Choroid plexus epithelial cell (primary cell): ENCODE results near the gene GPAM.
"Not testable (repeated sequence)": the region's sequence is repeated elsewhere in the genome, so short reads cannot be mapped to it uniquely, and the experiment has no call there.

ENCODE experiments used
- DNase-seq: peaks from one replicate; pipeline ENCODE4 v3.0.0-alpha.2; 2010; ENCODE audit warnings: low read depth
- H3K4me3 ChIP-seq: 2 replicates; pipeline ENCODE4 v1.5.1; 2011; ENCODE audit warnings: low read depth, mild to moderate bottlenecking, control low read depth, low read length, moderate library complexity
- TF ChIP-seq, protein P1 (sequence below): conservative IDR thresholded peaks from 2 replicates; pipeline ENCODE4 v1.5.1; 2011; ENCODE audit warnings: low read depth, mild to moderate bottlenecking, control low read depth, inconsistent platforms, low read length, moderate library complexity

The GPAM gene, protein sequence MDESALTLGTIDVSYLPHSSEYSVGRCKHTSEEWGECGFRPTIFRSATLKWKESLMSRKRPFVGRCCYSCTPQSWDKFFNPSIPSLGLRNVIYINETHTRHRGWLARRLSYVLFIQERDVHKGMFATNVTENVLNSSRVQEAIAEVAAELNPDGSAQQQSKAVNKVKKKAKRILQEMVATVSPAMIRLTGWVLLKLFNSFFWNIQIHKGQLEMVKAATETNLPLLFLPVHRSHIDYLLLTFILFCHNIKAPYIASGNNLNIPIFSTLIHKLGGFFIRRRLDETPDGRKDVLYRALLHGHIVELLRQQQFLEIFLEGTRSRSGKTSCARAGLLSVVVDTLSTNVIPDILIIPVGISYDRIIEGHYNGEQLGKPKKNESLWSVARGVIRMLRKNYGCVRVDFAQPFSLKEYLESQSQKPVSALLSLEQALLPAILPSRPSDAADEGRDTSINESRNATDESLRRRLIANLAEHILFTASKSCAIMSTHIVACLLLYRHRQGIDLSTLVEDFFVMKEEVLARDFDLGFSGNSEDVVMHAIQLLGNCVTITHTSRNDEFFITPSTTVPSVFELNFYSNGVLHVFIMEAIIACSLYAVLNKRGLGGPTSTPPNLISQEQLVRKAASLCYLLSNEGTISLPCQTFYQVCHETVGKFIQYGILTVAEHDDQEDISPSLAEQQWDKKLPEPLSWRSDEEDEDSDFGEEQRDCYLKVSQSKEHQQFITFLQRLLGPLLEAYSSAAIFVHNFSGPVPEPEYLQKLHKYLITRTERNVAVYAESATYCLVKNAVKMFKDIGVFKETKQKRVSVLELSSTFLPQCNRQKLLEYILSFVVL

GRCh38 chr10:112183329-112184051 lies at the start of gene GPAM:
Gene GPAM (minus strand): TSS chr10:112183765. CDS start chr10:112181784, 1,981 bp downstream.
- peak; percentile 93 for DNase-seq
- TF ChIP-seq, protein P1, sequence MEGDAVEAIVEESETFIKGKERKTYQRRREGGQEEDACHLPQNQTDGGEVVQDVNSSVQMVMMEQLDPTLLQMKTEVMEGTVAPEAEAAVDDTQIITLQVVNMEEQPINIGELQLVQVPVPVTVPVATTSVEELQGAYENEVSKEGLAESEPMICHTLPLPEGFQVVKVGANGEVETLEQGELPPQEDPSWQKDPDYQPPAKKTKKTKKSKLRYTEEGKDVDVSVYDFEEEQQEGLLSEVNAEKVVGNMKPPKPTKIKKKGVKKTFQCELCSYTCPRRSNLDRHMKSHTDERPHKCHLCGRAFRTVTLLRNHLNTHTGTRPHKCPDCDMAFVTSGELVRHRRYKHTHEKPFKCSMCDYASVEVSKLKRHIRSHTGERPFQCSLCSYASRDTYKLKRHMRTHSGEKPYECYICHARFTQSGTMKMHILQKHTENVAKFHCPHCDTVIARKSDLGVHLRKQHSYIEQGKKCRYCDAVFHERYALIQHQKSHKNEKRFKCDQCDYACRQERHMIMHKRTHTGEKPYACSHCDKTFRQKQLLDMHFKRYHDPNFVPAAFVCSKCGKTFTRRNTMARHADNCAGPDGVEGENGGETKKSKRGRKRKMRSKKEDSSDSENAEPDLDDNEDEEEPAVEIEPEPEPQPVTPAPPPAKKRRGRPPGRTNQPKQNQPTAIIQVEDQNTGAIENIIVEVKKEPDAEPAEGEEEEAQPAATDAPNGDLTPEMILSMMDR: no peak
- H3K4me3 ChIP-seq: peak within 1 kb of the TSS; percentile 82

DNA sequence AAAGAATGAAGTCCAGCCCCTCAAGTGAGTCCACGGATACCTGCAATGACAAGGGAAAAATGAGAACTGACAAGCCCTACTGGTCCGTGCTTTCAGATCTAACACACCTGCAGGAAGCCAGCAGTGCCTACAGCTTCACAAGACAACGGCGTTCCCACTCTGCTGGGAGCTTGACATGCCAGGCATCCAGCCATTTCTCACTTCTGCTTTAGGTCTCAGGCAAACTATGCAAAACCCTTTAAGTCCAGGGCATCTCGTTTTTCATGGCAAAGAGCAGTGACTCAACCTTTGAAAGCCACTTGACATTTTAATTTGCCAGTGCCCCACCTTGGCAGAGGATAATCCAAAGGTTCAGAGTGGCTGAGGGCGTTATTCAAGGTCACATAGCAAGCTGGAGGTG lies 49.1 kb upstream of the GPAM start:
- TF ChIP-seq, protein P1: no peak
- DNase-seq: no peak
- H3K4me3 ChIP-seq: no peak overlapping the region

DNA sequence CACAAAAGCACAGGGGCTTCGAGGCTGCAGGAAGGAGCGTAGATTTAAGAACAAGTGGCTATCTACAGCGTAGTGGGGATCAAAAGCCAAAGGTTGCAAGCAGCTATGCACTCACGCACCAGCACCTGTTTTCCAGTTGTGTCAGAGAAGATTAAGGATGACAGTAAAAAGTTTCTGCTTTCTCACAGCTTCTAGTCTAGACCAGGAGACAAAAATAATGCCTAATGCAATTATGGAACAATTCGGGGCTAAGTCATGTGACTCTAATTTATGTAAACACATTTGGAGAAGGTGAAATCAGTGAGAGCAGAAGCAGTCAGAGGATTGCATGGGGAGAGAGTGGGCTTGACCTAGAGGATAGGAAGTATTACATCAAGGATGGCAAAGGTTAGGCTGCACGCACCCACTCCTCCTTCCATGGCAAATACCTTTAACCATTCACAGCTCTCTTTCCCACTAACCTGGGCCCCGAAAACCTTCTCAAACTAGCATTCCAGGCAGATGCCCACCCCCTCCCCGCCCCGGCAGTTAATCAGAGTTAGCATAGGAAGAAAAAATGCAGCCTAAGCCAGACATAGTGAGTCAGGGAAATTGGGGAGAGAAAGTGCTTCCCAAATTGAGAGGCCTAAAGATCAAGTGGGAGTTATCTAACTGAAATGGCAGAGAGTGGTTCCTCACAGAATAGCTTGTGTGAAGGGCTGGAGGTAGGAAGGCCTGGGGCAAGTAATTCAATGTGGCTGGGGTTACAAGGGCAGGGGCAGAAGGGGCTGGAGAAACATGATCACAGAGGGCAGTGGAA lies 48.2 kb upstream of the GPAM start:
- DNase-seq: no peak
- TF ChIP-seq, protein P1: no peak
- no peak overlapping the region for H3K4me3 ChIP-seq

DNA sequence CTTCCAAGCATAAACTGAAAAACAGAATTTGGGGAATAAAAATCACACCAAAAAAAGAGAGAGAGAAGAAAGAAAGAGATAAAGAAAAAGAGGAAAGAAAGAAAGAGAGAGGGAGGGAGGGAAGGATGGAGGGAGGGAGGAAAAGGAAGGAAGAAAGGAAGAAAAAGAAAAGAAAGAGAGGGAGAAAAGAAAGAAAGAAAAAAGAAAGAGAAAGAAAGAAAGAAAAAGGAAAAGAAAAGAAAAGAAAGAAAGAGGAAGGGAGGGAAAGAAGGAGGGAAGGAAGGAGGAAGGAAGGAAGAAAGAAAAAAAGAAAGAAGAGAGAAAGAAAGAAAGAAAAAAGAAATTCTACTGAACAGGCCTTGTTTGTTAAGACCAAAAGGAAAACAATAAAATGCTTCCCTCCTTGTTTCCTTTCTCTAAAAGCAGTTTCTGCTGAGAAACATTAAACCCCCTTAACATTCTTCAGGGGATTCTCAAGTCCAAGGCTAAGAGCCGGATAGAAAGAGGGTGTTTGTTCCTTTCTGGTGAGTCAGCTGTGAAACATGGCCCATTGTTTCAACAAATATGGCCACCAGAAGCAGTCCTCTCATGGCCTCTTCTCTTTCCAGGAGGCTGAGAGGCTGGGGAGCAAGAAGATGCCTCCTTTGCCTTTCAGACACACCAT lies 46.9 kb upstream of the GPAM start:
- TF ChIP-seq, protein P1: no peak
- H3K4me3 ChIP-seq: no peak overlapping the region
- peak; percentile 44 for DNase-seq

DNA sequence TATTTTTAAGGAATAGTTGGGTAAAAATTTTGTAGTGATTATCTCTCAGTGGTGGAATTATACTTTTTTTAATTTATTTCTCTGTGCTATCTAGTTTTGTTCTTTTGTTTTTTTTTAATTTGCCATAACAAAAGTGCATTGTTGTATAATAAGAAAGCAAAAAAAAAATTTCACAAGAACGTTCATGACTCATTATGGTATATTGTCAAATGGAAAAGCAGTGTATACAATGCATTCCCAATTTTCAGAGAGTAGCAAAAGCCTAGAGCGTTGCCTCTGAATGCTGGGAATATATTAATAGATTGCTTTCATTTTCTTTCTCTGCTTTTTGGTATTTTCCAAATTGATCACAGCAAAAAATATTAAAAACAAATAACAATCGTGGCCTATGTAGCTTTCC lies 46.3 kb upstream of the GPAM start:
- no peak for DNase-seq
- no peak overlapping the region for H3K4me3 ChIP-seq
- TF ChIP-seq, protein P1: no peak

GRCh38 chr10:112229096-112229495 lies 45.5 kb upstream of the GPAM start:
- no peak for DNase-seq
- H3K4me3 ChIP-seq: no peak overlapping the region
- TF ChIP-seq, protein P1: no peak

DNA sequence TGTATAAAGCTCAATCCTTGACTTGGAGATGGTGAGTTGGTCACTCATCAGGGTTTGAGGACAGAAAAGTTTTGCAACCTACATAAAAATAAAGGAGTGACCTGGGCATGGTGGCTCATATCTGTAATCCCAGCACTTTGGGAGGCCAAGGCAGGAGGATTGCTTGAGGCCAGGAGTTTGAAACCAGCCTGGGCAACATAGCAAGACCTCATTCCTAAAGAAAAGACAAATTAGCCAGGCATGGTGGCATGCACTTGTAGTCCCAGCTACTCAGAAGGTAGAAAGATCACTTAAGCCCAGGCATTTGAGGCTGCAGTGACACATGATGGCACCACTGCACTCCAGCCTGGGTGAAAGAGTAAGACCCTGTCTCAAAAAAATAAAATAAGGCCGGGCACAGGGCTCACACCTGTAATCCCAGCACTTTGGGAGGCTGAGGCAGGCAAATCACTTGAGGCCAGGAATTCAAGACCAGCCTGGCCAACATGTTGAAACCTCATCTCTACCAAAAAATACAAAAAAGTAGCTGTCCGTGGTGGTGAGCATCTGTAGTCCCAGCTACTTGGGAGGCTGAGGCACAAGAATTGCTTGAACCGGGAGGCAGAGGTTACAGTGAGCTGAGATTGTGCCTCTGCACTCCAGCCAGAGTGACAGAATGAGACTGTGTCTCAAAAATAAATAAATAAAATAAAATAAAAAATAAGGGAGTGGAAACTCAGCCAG lies 45.0 kb upstream of the GPAM start:
- DNase-seq, H3K4me3 ChIP-seq: not testable (repeated sequence)
